ENCODE results near the gene MSI2. TPM values are rescaled to one million over a fixed set of nuclear protein-coding genes. Genes with fewer than 3 reads are reported as not detected.
"Not testable (repeated sequence)": the region's sequence is repeated elsewhere in the genome, so short reads cannot be mapped to it uniquely, and the experiment has no call there.

MSI2 gene
- total RNA-seq, 1 donor from 2014 or later: 23.1 TPM

- H3K9me3 Mint-ChIP-seq (ENCODE audit: low read depth): peaks cover 10% of the 10 kb centered on the region
- H3K4me1 Mint-ChIP-seq (ENCODE audit: low read depth): peaks cover 40% of the 10 kb centered on the region
- H3K27me3 Mint-ChIP-seq (ENCODE audit: low read depth): no peaks in the 10 kb centered on the region
- peaks cover 7% of the 10 kb centered on the region for H3K36me3 Mint-ChIP-seq (ENCODE audit: low read depth)
- no peak for DNase-seq (ENCODE audit: low spot score)
- no peak overlapping the region for H3K27ac Mint-ChIP-seq (ENCODE audit: unreplicated experiment)
- no peak for TF ChIP-seq CTCF (IDR thresholded peaks at IDR 0.05)
- no peak overlapping the region for H3K4me3 Mint-ChIP-seq (ENCODE audit: unreplicated experiment)
Observed at GRCh38 chr17:57294101-57294500, 37.8 kb downstream of the MSI2 start.

GRCh38 chr17:57294629-57295501 is 38.5 kb downstream of the MSI2 start:
- DNase-seq (ENCODE audit: low spot score): no peak
- H3K9me3 Mint-ChIP-seq (ENCODE audit: low read depth): peaks cover 10% of the 10 kb centered on the region
- peaks cover 8% of the 10 kb centered on the region for H3K36me3 Mint-ChIP-seq (ENCODE audit: low read depth)
- H3K27ac Mint-ChIP-seq (ENCODE audit: unreplicated experiment): peak overlapping the region; percentile 88
- H3K4me3 Mint-ChIP-seq (ENCODE audit: unreplicated experiment): no peak overlapping the region
- no peak for TF ChIP-seq CTCF (IDR thresholded peaks at IDR 0.05)
- peaks cover 40% of the 10 kb centered on the region for H3K4me1 Mint-ChIP-seq (ENCODE audit: low read depth)
- no peaks in the 10 kb centered on the region for H3K27me3 Mint-ChIP-seq (ENCODE audit: low read depth)

GRCh38 chr17:57295526-57296023 is 39.3 kb downstream of the MSI2 start:
- Mint-ChIP-seq H3K36me3 (ENCODE audit: low read depth) (peaks cover 10% of the 10 kb centered on the region), H3K27me3 (ENCODE audit: low read depth) (no peaks in the 10 kb centered on the region), H3K27ac (ENCODE audit: unreplicated experiment) (peak overlapping the region; percentile 88), H3K4me3 (ENCODE audit: unreplicated experiment) (peak overlapping the region; percentile 55), H3K9me3 (ENCODE audit: low read depth) (peaks cover 10% of the 10 kb centered on the region), H3K4me1 (ENCODE audit: low read depth) (peaks cover 40% of the 10 kb centered on the region)
- TF ChIP-seq CTCF (IDR thresholded peaks at IDR 0.05): no peak
- no peak for DNase-seq (ENCODE audit: low spot score)

DNA sequence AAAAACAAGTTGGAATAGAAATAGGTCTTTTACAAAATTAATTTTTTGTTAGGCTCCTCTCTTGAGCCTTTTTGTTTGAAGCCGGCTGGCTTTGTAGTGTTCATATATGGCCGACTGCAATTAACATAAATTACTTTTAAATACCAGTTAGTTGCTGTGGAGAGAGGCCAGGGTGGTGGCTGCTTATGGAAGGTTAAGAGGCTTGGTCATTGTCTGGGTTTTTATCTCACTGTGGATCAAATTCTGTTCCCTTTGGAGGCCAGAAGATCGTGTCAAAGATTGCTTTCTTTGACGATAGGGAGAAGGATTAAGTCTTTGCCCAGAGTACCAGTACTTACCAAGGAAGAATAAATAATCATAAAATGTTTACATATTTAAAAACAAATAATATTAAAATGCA is 39.9 kb downstream of the MSI2 start:
- Mint-ChIP-seq H3K27me3 (ENCODE audit: low read depth) (no peaks in the 10 kb centered on the region), H3K36me3 (ENCODE audit: low read depth) (peaks cover 10% of the 10 kb centered on the region), H3K9me3 (ENCODE audit: low read depth) (peaks cover 10% of the 10 kb centered on the region), H3K4me3 (ENCODE audit: unreplicated experiment) (no peak overlapping the region), H3K4me1 (ENCODE audit: low read depth) (peaks cover 40% of the 10 kb centered on the region), H3K27ac (ENCODE audit: unreplicated experiment) (peak overlapping the region; percentile 88)
- no peak for TF ChIP-seq CTCF (IDR thresholded peaks at IDR 0.05)
- no peak for DNase-seq (ENCODE audit: low spot score)

GRCh38 chr17:57299176-57299575 is 42.9 kb downstream of the MSI2 start:
- H3K27me3 Mint-ChIP-seq (ENCODE audit: low read depth): no peaks in the 10 kb centered on the region
- peaks cover 22% of the 10 kb centered on the region for H3K4me1 Mint-ChIP-seq (ENCODE audit: low read depth)
- H3K27ac Mint-ChIP-seq (ENCODE audit: unreplicated experiment): no peak overlapping the region
- no peak for DNase-seq (ENCODE audit: low spot score)
- TF ChIP-seq CTCF (IDR thresholded peaks at IDR 0.05): no peak
- H3K4me3 Mint-ChIP-seq (ENCODE audit: unreplicated experiment): no peak overlapping the region
- H3K36me3 Mint-ChIP-seq (ENCODE audit: low read depth): peaks cover 10% of the 10 kb centered on the region
- peaks cover 10% of the 10 kb centered on the region for H3K9me3 Mint-ChIP-seq (ENCODE audit: low read depth)

GRCh38 chr17:57300592-57300991 is 44.3 kb downstream of the MSI2 start:
- H3K27ac Mint-ChIP-seq (ENCODE audit: unreplicated experiment); H3K4me3 Mint-ChIP-seq (ENCODE audit: unreplicated experiment); DNase-seq (ENCODE audit: low spot score); H3K27me3 Mint-ChIP-seq (ENCODE audit: low read depth); H3K36me3 Mint-ChIP-seq (ENCODE audit: low read depth); H3K9me3 Mint-ChIP-seq (ENCODE audit: low read depth): not testable (repeated sequence)
- peaks cover 11% of the 10 kb centered on the region for H3K4me1 Mint-ChIP-seq (ENCODE audit: low read depth)

Data from chondrocyte (in vitro differentiated cells).